Measurements from ENCODE around the gene DGKK.

The DGKK gene

DNA sequence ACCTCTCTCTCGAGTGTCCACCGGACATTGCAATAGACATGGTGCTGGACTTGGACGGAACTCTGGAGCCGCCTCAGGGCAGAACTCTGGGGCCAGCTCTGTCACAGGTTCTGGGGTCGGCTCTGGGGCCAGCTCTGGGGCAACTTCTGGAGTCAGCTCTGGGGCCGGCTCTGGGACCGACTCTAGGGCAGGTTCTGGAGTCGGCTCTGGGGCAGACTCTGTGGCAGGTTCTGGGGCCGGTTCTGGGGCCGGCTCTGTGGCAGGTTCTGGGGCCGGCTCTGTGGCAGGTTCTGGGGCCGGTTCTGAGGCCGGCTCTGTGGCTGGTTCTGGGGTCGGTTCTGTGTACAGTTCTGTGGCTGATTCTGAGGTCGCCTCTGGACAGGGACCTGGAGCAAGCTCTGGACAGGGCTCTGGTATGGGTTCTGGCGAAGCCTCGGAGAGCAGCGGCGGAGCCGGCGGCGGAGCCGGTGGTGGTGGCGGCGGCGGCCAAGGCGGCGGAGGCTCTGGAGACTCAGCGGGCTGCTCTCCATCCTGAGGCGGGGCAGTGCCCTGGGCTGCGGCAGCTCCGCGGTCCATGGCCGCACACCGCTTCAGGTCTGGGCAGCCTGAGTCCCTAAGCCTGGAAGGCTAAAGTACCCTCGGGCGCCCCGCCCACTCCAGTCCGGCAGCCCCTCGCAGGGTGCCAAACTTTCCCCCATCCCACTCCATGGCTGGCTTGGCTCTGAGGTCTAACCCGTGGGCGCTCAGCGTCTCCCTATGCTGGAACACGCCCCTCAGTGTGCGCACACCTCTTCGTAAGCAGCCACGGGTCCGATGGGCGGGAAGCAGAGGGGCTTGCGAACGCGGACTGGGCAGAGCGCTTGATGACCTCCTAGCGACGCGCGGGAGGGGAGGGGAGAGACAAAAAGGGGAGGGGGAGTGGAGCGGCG is at the start of gene DGKK:
Gene DGKK (minus strand): TSS at position 723 of the 929 bp plus-strand sequence. CDS start 147 bp downstream, at position 576.
- H3K4me3 ChIP-seq (ENCODE audit: low read depth, low read length): no peak within 1 kb of the TSS
- TF ChIP-seq CTCF (IDR thresholded peaks at IDR 0.05; ENCODE audit: low read depth, low read length): no peak

DNA sequence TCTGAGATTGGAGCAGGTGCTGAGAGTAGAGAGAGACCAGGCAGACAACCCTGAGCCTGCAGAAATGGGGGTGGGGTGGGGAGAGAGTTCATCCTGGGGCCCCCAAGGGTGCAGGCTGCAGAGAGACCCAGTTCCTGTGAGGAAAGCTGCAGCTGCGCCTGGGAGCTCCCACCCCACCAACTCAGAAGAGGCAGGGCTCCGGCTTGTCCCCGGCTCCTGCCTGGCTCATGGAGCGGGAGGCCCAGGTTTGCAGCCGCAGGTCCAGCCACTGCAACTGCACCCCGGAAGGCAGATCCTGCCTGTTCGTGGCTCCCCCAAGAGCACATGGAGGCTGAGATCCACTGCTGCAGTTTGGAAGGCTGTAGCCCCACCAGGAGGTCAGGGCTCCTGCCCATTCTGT is 44.2 kb upstream of the DGKK start:
- H3K4me3 ChIP-seq (ENCODE audit: low read depth, low read length): no peak overlapping the region
- no peak for TF ChIP-seq CTCF (IDR thresholded peaks at IDR 0.05; ENCODE audit: low read depth, low read length)

GRCh38 chrX:50497114-50497513 is 26.5 kb upstream of the DGKK start:
- H3K4me3 ChIP-seq (ENCODE audit: low read depth, low read length): no peak overlapping the region
- no peak for TF ChIP-seq CTCF (IDR thresholded peaks at IDR 0.05; ENCODE audit: low read depth, low read length)

GRCh38 chrX:50495616-50496015 is 25.0 kb upstream of the DGKK start:
- no peak for TF ChIP-seq CTCF (IDR thresholded peaks at IDR 0.05; ENCODE audit: low read depth, low read length)
- H3K4me3 ChIP-seq (ENCODE audit: low read depth, low read length): no peak overlapping the region

DNA sequence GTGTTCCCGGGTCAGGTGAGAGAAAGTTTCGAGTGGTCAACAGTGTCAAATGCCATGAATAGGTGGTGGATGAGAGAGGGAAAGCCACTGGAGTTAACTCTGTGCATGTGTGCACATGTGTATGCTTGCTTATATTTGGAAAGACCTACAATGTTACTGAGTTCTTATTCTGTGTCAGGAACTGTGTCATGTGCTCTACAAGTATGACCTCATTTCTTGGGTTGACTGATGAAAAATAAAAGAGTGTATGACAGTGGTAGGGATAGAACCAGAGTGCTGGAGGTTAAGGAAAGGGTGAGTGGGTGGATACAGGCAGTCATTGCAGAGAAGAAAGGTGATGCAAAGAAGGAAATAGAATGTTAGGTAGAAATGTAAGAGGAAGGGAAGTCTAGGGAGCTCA is 22.1 kb upstream of the DGKK start:
- TF ChIP-seq CTCF (IDR thresholded peaks at IDR 0.05; ENCODE audit: low read depth, low read length): no peak
- H3K4me3 ChIP-seq (ENCODE audit: low read depth, low read length): no peak overlapping the region

DNA sequence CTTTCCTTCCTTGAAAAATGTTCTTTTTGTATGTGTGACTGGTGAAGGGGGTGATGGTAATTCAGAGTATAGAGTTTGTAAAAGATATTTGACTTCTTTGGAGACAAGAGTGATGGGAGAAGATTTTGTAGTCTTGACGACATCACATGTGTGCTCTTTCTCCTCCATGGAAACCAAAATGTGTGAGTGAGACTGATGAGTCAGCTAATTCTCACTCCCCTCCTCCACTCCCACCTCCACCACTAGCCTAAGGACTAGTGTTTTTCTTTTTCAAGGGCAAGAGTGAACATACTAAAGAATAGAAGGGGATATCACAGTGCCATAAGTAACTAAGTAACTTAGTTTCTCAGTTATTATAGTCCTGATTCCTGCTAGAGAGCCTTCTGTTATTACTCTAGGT is 14.0 kb upstream of the DGKK start:
- H3K4me3 ChIP-seq (ENCODE audit: low read depth, low read length): no peak overlapping the region
- TF ChIP-seq CTCF (IDR thresholded peaks at IDR 0.05; ENCODE audit: low read depth, low read length): no peak

GRCh38 chrX:50483283-50483682 is 12.7 kb upstream of the DGKK start:
- H3K4me3 ChIP-seq (ENCODE audit: low read depth, low read length): no peak overlapping the region
- no peak for TF ChIP-seq CTCF (IDR thresholded peaks at IDR 0.05; ENCODE audit: low read depth, low read length)
